Measurements from ENCODE around the gene ZNF891.

The ZNF891 gene

DNA sequence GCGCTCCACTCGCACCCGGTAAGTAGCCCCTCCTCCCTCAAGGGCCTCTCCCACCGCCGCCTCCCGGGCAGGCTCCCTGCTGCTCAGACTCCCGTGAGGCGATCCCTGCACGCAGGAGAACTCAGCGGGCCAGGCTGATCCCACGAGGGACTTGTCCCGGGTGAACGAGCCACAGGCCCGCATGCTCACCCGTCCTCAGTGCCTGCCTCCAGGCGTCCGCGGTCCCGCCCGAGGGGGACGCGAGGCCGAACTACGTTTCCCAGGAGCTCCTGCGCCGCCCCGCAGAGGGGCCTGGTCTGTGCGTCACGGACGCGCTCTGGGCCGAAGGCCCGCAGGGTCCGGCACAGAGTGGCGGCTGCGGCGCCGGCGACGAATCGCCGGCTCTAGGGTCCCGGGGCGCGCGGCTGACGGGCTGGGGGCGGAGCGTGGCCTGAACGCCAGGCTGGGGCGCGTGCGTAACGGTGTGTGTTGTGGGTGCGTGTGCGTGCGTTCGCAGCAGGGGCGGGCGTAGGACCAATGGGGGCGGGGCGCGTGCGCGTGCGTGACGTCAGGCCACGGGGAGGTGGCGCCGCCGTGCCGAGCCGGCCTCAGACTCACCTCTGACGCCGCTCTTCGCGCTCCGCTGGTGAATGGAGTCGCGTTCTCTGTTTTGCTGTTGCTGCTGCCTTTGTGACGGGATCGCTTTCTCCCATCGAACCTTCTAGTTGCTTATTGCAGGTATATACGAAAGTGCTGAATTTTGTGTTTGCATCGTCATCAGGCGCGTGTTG lies at the start of gene ZNF891, which contains the start of gene ZNF10:
TSS of gene ZNF891 (minus strand) at position 237 of the 770 bp plus-strand sequence. CDS start 8,356 bp downstream, outside the sequence.
TSS of gene ZNF10 (plus strand) at position 590 of the 770 bp plus-strand sequence. CDS start 13,866 bp downstream, outside the sequence.
- peak; percentile 73 for DNase-seq (ENCODE audit: extremely low read depth, low read depth)

DNA sequence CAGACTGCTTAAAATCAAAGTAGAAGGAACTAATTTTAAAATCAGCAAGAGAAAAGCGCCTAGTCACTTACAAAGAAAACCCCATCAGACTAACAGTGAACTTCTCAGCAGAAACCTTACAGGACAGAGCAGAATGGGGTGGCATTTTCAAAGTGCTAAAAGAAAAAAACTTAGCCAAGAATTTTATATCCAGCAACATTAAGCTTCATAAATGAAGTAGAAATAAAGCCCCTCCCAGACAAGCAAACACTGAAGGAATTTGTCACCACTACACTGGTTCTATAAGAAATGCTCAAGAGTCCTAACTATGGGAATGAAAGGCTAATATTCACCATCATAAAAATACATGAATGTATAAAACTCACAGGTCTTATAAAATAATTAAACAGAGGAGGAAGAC lies 44.8 kb upstream of the ZNF891 start:
- TF ChIP-seq, protein P1, sequence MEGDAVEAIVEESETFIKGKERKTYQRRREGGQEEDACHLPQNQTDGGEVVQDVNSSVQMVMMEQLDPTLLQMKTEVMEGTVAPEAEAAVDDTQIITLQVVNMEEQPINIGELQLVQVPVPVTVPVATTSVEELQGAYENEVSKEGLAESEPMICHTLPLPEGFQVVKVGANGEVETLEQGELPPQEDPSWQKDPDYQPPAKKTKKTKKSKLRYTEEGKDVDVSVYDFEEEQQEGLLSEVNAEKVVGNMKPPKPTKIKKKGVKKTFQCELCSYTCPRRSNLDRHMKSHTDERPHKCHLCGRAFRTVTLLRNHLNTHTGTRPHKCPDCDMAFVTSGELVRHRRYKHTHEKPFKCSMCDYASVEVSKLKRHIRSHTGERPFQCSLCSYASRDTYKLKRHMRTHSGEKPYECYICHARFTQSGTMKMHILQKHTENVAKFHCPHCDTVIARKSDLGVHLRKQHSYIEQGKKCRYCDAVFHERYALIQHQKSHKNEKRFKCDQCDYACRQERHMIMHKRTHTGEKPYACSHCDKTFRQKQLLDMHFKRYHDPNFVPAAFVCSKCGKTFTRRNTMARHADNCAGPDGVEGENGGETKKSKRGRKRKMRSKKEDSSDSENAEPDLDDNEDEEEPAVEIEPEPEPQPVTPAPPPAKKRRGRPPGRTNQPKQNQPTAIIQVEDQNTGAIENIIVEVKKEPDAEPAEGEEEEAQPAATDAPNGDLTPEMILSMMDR (IDR thresholded peaks at IDR 0.05; ENCODE audit: low read depth, low read length, missing control alignments) = no peak
- H3K4me3 ChIP-seq (replicated peaks; ENCODE audit: low read depth, low read length) = no peak overlapping the region
- no peak for DNase-seq (ENCODE audit: extremely low read depth, low read depth)

More for the DNA sequence above, at the start of gene ZNF891, which contains the start of gene ZNF10:
- peak within 1 kb of the TSS; percentile 79 for H3K4me3 ChIP-seq (replicated peaks; ENCODE audit: low read depth, low read length)
- TF ChIP-seq, protein P1 (IDR thresholded peaks at IDR 0.05; ENCODE audit: low read depth, low read length, missing control alignments) = no peak

DNA sequence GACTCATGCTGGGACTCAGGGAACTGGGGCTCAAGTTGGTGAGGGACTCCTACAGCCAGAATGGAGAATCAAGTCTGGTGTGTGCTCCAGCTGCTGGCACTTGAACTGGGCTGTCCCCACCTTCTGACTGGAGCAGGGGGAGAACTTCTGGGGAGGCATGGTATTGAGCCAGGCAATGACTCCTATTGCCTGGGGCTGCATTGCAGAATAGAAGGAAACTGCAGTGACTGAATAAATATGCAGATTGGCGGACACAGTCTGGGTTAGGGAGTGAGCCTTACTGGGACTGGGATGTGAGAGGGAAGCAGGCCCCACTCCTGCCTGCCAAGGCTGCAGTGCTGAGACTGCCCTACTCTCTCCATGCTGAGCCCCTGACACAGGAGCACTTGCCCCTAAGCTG lies 42.4 kb upstream of the ZNF891 start:
- no peak overlapping the region for H3K4me3 ChIP-seq (replicated peaks; ENCODE audit: low read depth, low read length)
- TF ChIP-seq, protein P1 (IDR thresholded peaks at IDR 0.05; ENCODE audit: low read depth, low read length, missing control alignments) = no peak
- DNase-seq (ENCODE audit: extremely low read depth, low read depth) = no peak

DNA sequence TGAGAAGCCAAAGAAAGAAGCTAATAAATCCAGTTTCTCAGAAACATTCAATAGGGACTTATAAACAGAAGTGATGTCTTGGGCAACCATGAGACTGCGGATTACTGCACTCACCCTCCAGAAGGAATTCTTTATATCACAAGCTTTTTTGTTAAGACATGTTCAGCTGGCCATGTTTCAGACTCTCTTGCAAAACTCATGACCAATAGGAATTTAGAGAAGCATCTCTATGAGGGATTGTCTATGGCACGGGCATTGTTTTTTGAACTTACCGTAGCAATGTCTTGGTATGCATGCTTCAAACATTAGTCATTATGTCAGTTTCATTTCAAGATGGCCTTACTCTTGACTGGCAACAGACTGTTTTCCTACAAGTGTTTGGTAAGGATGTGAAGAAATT lies 35.7 kb upstream of the ZNF891 start:
- TF ChIP-seq, protein P1 (IDR thresholded peaks at IDR 0.05; ENCODE audit: low read depth, low read length, missing control alignments) = no peak
- H3K4me3 ChIP-seq (replicated peaks; ENCODE audit: low read depth, low read length) = no peak overlapping the region
- DNase-seq (ENCODE audit: extremely low read depth, low read depth) = no peak

DNA sequence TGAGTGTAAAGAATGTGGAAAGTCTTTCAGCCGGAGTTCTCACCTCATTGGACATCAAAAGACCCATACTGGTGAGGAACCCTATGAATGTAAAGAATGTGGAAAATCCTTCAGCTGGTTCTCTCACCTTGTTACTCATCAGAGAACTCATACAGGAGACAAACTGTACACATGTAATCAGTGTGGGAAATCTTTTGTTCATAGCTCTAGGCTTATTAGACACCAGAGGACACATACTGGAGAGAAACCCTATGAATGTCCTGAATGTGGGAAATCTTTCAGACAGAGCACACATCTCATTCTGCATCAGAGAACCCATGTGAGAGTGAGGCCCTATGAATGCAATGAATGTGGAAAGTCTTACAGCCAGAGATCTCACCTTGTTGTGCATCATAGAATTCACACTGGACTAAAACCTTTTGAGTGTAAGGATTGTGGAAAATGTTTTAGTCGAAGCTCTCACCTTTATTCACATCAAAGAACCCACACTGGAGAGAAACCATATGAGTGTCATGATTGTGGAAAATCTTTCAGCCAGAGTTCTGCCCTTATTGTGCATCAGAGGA lies 26.1 kb upstream of the ZNF891 start:
- no peak overlapping the region for H3K4me3 ChIP-seq (replicated peaks; ENCODE audit: low read depth, low read length)
- TF ChIP-seq, protein P1 (IDR thresholded peaks at IDR 0.05; ENCODE audit: low read depth, low read length, missing control alignments) = no peak
- DNase-seq (ENCODE audit: extremely low read depth, low read depth) = no peak

DNA sequence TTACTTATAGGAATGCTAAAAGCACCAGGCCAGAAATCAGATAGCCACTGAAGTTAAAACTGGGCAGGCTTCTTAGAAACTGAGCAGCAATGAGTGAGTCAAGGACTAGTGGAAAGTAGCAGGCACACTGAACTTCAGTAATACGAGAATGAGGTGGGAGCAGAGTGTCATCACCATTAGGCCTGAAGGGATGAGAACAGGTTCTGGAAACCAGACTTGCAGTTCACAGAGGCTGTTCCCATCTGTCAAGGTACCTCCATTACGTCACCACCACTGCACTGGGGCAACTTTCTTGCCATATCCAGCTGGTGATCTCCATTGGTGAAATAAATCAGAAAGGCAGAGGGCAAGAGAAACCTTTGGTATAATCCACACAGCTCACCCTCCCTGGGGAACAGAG lies 15.9 kb upstream of the ZNF891 start:
- TF ChIP-seq, protein P1 (IDR thresholded peaks at IDR 0.05; ENCODE audit: low read depth, low read length, missing control alignments) = no peak

More for the DNA sequence above, 15.9 kb upstream of the ZNF891 start:
- no peak overlapping the region for H3K4me3 ChIP-seq (replicated peaks; ENCODE audit: low read depth, low read length)
- DNase-seq (ENCODE audit: extremely low read depth, low read depth) = no peak

Data from HFF-Myc (cell line).